Measurements from ENCODE around the gene PRDM12.
A peak's percentile ranks its signal among the peaks of the same experiment; 100 is the strongest.

The PRDM12 gene

DNA sequence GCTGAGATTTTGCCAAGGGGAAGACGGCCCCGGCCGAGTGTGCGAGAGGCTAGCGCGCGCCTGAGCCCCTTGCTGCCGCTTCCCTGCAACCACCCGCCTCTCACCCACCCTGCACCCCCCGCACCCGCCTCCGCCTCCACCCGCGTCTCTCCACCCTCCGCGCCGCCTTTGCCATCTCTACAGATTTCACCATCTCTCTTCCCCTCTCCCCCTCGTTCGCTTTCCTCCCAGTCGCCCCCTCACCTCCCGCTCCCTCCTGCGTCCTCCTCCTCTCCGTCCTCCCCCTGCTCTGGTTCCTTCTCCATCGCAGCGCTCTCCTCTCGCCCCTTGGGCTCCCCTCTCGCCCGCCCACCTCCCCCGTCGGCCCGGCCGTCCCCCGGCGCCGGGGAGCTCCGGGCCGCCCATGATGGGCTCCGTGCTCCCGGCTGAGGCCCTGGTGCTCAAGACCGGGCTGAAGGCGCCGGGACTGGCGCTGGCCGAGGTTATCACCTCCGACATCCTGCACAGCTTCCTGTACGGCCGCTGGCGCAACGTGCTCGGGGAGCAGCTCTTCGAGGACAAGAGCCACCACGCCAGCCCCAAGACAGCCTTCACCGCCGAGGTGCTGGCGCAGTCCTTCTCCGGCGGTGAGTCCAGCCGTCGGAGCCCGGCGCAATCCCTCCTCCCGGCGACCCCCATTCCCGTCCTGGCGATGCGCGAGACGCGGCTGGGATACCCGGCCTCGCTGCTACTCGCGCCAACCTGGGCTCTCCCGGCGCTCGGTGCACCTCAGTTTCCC, at the start of gene PRDM12:
Gene PRDM12 (plus strand): TSS at position 344 of the 778 bp plus-strand sequence. CDS start 60 bp downstream, at position 404.
- Mint-ChIP-seq H3K4me3 (peak within 1 kb of the TSS; percentile 40), H3K27ac (no peak within 1 kb of the TSS), H3K36me3 (ENCODE audit: low read depth) (no peaks in the 10 kb centered on the region), H3K4me1 (ENCODE audit: low read depth) (peaks cover 23% of the 10 kb centered on the region), H3K27me3 (peaks cover 57% of the 10 kb centered on the region), H3K9me3 (no peaks in the 10 kb centered on the region)

DNA sequence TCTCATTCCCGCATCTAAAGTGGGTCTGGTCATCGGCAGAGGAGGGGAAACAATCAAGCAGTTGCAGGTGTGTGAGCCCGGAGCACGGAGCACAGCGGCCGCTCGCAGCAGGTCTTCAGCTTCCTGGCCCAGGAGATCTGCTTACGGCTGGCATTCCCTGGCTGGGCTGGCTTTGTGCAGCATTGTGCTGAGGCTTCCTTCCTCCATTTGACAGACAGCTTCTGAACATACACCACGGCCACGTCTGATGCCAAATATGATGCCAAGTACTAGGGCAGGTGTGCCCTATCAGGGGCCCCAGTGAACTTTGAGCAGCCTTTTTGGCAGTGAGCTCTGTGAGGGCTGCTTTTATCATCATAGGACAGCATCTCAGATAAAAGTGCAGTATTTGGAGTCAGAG, 47.9 kb upstream of the PRDM12 start:
- Mint-ChIP-seq H3K27ac (no peak overlapping the region), H3K36me3 (ENCODE audit: low read depth) (peaks cover 84% of the 10 kb centered on the region), H3K4me1 (ENCODE audit: low read depth) (no peaks in the 10 kb centered on the region)

DNA sequence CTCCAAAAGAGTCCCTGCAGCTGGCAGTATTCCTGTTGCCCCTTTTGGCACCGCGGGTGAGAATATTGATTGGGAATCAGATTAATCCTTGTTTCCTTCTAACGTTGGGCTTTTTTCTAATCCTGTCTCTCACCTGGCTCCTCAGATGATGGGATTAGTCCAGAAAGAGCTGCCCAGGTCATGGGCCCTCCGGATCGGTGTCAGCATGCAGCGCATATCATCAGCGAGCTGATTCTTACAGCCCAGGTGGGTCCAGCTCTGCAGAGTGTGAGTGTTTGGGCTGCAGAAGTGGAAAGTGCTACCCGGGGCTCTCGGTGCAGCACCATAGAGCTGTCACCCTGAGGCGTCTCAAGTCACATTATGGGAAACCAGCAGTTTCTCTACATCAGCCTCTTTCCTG, 40.9 kb upstream of the PRDM12 start:
- no peak overlapping the region for H3K4me3 Mint-ChIP-seq
- no peaks in the 10 kb centered on the region for H3K9me3 Mint-ChIP-seq
- no peaks in the 10 kb centered on the region for H3K4me1 Mint-ChIP-seq (ENCODE audit: low read depth)
- no peak overlapping the region for H3K27ac Mint-ChIP-seq
- H3K36me3 Mint-ChIP-seq (ENCODE audit: low read depth): peaks cover 71% of the 10 kb centered on the region
- no peaks in the 10 kb centered on the region for H3K27me3 Mint-ChIP-seq

More for the DNA sequence above, 47.9 kb upstream of the PRDM12 start:
- Mint-ChIP-seq H3K27me3 (no peaks in the 10 kb centered on the region), H3K9me3 (no peaks in the 10 kb centered on the region), H3K4me3 (no peak overlapping the region)

DNA sequence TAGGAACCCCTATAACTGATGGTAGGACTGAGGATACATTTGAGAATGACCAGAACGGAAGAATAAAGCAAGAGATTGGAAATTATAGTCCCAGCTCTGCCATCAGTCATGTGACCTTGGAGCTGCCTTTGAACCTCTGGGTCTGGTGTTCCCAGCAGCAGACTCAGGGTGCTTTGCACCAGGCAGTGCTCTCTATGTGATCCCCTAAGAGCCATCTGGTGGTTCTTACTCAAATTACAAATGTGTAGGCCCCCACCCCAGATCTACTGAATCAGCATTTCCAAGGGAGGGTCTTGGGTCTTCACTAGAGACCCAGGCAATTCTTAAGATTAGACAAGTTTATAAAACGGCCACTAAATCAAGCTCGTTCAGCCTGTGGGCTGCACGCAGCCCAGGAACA, 40.2 kb upstream of the PRDM12 start:
- Mint-ChIP-seq H3K4me3 (no peak overlapping the region), H3K9me3 (no peaks in the 10 kb centered on the region), H3K36me3 (ENCODE audit: low read depth) (peaks cover 67% of the 10 kb centered on the region), H3K4me1 (ENCODE audit: low read depth) (no peaks in the 10 kb centered on the region), H3K27ac (no peak overlapping the region), H3K27me3 (no peaks in the 10 kb centered on the region)

DNA sequence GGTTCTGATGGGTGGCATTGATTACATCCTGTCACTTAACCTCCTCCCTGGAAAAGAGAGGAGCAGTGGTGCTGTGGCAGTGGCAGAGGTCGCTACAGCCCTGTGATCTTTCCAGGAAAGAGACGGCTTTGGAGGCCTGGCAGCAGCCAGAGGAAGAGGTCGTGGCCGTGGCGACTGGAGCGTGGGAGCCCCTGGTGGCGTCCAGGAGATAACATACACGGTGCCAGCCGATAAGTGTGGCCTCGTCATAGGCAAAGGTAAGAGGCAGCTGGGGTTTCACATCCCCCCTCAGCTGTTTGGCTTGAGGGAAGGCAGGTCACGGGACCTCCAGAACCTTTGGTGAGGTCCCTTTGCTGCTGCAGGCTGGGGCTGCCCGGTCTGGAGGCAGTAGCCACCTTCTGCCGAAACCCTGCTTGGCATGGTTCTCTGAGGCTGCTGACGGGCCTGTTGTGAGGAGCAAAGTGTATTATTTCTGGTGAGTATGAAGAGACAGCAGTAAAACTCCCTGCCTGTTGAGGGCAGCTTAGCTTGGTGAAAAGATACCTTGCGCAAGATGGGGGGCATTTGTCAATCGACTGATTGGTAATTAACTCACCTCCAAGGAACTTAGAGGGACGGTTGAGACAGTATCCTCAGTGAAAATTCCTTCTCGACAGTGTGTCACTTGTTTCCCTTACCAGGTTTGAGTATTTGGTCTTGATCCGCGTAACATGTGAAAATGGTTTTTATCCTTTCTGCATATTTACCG, 38.0 kb upstream of the PRDM12 start:
- Mint-ChIP-seq H3K27ac (no peak overlapping the region), H3K9me3 (no peaks in the 10 kb centered on the region), H3K36me3 (ENCODE audit: low read depth) (peaks cover 55% of the 10 kb centered on the region), H3K4me3 (no peak overlapping the region), H3K27me3 (no peaks in the 10 kb centered on the region), H3K4me1 (ENCODE audit: low read depth) (no peaks in the 10 kb centered on the region)

DNA sequence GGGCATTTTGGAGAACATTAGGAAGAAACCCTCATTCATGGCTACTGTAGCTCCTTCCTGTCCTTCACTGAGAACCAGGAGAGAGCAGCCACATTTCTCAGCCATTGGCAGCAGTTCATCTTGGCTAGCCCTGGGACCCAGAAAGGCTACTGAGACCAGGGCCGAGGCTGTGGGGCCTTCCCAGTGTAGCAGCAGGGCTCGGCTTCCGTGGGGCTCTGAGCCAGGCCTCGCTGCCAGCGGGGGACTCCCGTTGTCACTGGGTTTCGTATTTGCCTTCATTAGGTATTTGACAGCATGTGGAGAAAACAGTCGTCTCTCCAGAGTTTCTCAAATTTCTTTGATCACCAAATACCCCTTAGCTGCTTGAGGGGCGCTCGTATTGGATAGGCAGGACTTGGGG, 37.3 kb upstream of the PRDM12 start:
- H3K9me3 Mint-ChIP-seq: no peaks in the 10 kb centered on the region
- no peaks in the 10 kb centered on the region for H3K4me1 Mint-ChIP-seq (ENCODE audit: low read depth)
- H3K27ac Mint-ChIP-seq: no peak overlapping the region
- no peak overlapping the region for H3K4me3 Mint-ChIP-seq
- no peaks in the 10 kb centered on the region for H3K27me3 Mint-ChIP-seq
- H3K36me3 Mint-ChIP-seq (ENCODE audit: low read depth): peaks cover 60% of the 10 kb centered on the region

DNA sequence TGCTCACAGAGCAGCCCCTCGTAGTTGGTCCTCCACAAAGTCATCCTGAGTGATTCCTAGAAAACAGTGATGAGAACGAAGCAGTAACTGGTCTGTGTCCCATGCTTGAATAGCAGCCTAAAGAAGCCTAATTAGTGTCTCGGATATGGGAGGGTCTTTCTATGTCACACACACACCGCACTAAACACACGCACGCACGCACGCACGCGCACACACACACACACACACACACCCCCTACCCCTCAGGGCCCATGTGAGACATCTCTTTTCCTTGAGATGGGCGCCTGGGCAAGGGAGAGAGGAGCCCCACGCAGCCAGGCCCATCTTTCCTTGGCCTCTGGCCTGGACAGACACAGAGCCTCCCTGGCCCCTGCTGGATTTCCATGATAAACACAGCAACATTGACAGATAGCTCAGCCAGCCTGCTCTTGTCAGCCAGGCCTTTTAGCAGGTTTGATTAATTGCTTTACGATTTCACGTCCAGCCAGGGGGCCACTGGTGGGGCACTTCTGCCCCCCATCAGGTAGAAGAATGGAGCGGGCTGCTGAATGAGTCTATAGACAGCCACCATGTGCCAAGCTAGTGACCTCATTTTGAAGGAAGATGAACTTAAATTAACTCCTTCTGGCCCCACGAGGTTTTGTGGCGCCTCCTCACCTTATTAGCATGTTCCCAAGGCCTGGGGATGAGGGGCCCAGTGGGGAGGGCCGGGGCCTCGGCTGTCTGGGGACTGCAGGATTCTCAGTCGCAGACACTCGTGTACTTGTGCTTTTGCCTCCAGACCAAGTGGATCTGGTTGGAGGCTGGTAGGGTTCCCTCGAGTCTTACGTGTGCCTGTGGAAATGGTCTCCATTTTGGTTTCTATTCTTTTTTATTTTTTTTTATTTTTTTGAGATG, 36.2 kb upstream of the PRDM12 start:
- Mint-ChIP-seq H3K27me3 (no peaks in the 10 kb centered on the region), H3K36me3 (ENCODE audit: low read depth) (peaks cover 56% of the 10 kb centered on the region), H3K27ac (no peak overlapping the region), H3K4me1 (ENCODE audit: low read depth) (no peaks in the 10 kb centered on the region), H3K4me3 (no peak overlapping the region), H3K9me3 (no peaks in the 10 kb centered on the region)

DNA sequence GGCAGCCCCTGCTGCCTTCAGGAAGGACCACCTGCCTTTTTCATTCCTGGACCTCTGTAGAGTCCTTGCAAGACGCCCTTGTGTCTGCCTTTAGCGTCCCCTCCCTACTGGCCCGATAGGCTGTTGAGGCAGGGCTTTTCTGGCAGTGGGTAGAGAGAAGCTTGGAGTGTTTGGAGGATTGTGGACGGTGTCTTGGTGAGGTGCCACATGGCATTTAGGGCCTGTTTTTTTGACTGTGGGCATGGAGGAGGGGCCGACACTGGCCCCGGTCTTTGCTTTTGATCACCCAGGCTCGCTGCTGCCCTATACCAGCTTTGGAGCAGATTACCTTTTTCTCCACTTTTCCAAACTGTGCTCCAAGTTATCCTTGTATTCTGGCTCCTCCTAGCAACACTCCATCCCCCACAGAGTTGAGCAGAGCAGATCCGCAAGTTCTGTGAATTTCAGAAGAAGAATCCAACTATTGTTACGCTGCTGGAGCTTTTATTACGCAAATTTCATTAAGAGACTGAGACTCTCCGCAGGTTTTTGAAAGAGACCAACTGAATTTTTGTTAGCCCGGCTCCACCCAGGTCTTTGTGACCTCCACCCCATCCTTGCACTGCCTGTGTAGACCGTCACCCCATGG, 34.8 kb upstream of the PRDM12 start:
- no peaks in the 10 kb centered on the region for H3K9me3 Mint-ChIP-seq
- no peak overlapping the region for H3K27ac Mint-ChIP-seq
- H3K27me3 Mint-ChIP-seq: no peaks in the 10 kb centered on the region
- no peaks in the 10 kb centered on the region for H3K4me1 Mint-ChIP-seq (ENCODE audit: low read depth)
- H3K36me3 Mint-ChIP-seq (ENCODE audit: low read depth): peaks cover 45% of the 10 kb centered on the region
- H3K4me3 Mint-ChIP-seq: no peak overlapping the region

DNA sequence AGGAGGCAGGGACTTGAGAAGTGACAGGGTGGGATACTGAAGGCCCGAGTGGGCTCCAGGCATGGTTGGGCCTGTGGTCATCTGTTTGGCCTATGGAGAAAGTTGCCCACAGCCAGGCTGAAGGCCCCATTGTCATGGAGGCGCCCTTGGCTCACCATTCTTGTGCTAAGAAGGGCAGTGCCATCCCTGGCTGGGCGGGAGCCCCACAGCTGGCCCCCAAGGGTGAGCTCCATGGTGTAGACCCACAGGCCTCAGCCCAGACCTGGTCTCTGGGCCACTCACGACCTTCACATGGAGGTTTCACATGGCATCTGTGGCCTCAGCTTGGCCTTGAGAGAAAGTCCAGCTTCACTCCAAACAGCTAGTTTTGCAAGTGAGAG, 34.3 kb upstream of the PRDM12 start:
- Mint-ChIP-seq H3K36me3 (ENCODE audit: low read depth) (peaks cover 49% of the 10 kb centered on the region), H3K4me3 (no peak overlapping the region), H3K9me3 (no peaks in the 10 kb centered on the region), H3K4me1 (ENCODE audit: low read depth) (no peaks in the 10 kb centered on the region), H3K27me3 (no peaks in the 10 kb centered on the region), H3K27ac (no peak overlapping the region)

DNA sequence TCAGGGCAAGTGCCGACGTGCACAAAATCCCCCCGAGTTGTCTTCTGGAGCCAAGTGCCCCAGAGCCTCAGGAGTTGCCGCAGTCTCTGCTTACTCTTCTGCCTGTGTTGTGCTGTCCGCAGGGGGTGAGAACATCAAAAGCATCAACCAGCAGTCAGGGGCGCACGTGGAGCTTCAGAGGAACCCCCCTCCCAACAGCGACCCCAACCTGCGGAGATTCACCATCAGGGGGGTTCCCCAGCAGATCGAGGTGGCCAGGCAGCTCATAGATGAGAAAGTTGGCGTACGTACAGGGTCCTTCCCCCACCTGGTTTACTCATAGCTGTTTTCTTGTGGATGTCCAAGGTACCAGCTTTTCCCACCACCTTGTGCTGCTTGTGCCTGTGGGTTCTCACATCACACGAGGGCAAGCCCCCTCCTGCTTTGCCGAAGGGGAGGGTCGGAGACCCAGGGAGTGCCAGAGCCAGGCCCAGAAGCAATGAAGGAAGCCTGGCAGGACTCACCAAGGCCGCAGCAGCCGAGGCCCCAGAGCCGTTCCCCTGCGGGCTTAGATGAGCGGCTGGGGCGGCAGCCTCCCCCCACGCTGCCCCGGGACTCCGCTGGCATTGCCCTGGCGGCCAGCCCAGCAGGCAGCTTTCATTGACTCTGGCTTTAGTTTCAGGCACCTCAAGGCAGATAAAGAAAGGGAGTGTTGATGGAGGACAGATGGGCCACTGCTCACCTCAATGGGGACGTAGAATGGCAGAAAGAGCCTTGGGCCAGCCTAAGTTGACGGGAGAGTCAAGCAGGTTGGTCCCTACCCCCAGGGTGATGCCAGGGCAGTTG, 33.7 kb upstream of the PRDM12 start:
- H3K27ac Mint-ChIP-seq: no peak overlapping the region

DNA sequence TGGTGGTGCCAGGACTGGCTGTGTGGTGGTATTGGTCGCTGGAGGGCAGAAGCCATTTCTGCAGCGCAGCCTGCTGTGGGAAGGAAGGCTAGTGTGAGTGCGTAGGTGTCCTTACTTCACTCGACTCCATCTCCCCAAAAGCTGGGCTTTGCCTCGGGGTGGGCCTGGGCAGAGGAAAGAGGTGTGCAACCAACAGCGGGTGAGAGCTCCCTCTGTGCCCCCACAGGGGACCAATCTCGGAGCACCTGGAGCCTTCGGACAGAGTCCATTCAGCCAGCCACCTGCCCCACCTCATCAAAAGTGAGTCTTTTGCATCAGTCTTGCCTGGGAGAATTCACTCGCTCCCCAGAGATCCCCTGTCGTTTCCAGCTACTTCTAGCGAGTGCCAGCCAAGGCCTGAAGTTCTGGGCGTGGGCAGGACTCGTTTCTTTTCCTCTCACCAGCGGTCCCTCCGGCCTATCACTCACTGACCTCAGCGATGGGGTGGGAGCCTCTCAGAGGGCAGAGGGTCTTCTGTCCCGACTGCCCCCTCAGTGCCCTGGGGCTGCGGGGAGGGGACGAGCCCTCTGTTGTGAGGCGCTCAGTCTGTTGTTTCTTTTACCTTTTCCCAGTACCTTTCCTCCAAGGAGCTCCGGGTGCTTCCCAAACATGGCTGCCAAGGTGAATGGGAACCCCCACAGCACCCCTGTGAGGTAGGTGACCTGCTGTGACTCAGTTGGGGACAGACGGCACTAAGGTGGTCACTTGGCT, 32.9 kb upstream of the PRDM12 start:
- H3K9me3 Mint-ChIP-seq: no peaks in the 10 kb centered on the region
- H3K4me3 Mint-ChIP-seq: no peak overlapping the region
- no peak overlapping the region for H3K27ac Mint-ChIP-seq
- no peaks in the 10 kb centered on the region for H3K27me3 Mint-ChIP-seq
- H3K4me1 Mint-ChIP-seq (ENCODE audit: low read depth): no peaks in the 10 kb centered on the region
- peaks cover 38% of the 10 kb centered on the region for H3K36me3 Mint-ChIP-seq (ENCODE audit: low read depth)

More for the DNA sequence above, 33.7 kb upstream of the PRDM12 start:
- Mint-ChIP-seq H3K4me1 (ENCODE audit: low read depth) (no peaks in the 10 kb centered on the region), H3K36me3 (ENCODE audit: low read depth) (peaks cover 46% of the 10 kb centered on the region), H3K9me3 (no peaks in the 10 kb centered on the region), H3K4me3 (no peak overlapping the region), H3K27me3 (no peaks in the 10 kb centered on the region)

DNA sequence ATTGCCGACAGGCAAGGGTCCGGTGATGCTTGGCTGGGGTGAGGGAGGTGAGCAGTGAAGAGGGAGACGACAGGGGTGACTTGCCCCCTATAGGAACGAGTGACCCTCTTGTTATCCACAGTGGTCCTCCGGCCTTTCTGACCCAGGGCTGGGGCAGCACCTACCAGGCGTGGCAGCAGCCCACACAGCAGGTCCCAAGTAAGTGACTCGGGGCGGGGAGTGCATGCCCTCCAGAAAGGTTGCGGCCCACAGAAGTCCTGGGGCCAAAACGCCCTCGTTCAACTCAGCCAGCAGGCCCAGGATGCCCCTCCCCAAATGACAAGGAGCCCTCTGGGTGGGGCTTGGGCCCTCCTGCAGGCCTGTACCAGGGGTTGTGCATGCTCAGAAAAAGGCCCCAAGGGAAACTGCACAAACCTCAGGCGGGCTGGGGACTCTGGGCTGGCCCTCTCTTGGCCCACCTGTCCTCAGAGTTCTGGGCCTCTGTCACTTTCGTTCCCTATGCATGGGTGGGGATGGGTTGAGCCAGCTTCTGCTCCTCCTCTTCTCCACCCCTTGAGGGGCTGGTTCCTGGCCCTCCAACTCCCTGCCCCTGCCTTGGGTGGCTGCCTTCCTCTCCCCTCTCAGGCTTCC, 32.2 kb upstream of the PRDM12 start:
- no peaks in the 10 kb centered on the region for H3K9me3 Mint-ChIP-seq
- no peak overlapping the region for H3K4me3 Mint-ChIP-seq
- no peaks in the 10 kb centered on the region for H3K4me1 Mint-ChIP-seq (ENCODE audit: low read depth)
- no peaks in the 10 kb centered on the region for H3K27me3 Mint-ChIP-seq
- H3K36me3 Mint-ChIP-seq (ENCODE audit: low read depth): peaks cover 38% of the 10 kb centered on the region
- H3K27ac Mint-ChIP-seq: no peak overlapping the region

DNA sequence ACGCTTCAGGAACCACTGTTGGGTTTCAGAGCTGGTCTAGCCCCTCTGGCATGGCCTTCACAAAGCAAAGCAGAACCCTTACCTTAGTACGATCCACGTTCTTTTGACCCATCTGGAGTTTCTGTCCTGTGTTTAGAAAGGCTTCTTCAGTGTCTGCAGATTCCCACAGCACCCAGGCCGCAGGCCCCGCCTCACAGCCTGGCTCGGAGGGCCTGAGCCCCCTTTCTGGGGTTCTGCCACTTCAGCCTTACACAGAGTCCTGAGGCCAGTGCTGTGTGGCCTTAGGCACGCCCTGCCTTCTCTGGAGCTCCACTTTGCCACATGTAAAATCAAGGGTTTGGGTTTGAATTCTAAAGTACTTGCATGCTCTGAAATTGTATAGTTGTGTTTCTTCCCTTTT, 31.6 kb upstream of the PRDM12 start:
- Mint-ChIP-seq H3K4me3 (no peak overlapping the region), H3K4me1 (ENCODE audit: low read depth) (no peaks in the 10 kb centered on the region), H3K9me3 (no peaks in the 10 kb centered on the region), H3K27ac (no peak overlapping the region), H3K27me3 (no peaks in the 10 kb centered on the region), H3K36me3 (ENCODE audit: low read depth) (peaks cover 36% of the 10 kb centered on the region)

Measured in stimulated activated naive CD8-positive, alpha-beta T cell treated with anti-CD3 and anti-CD28 coated beads, Interleukin-15, Interleukin-2, amounts not matched to agents 100 ng/mL and 50 ng/mL, for 24 hours (primary cell).